ENCODE measurements around the gene CTNNA2.

CTNNA2 gene

GRCh38 chr2:80438686-80439085, 925.8 kb downstream of the CTNNA2 start:
- Histone ChIP-seq H3K27me3 (ENCODE audit: insufficient read depth, low read length) (no peaks in the 10 kb centered on the region), H2BK120ac (ENCODE audit: insufficient read depth, low read length, poor library complexity) (no peak overlapping the region), H2AFZ (ENCODE audit: insufficient read depth, low read length, poor library complexity) (no peak overlapping the region), H3K4me1 (ENCODE audit: control insufficient read depth in 1 of 2, insufficient read depth in 2 of 2, low read length in 2 of 2) (no peaks in the 10 kb centered on the region), H4K91ac (ENCODE audit: low read depth, low read length) (no peak overlapping the region), H4K8ac (ENCODE audit: low read depth, low read length) (no peak overlapping the region), H2AK5ac (ENCODE audit: low read length) (no peak overlapping the region), H3K27ac (ENCODE audit: low read depth, low read length) (no peak overlapping the region), H3K18ac (ENCODE audit: low read length) (no peak overlapping the region), H4K12ac (ENCODE audit: low read depth, low read length) (no peak overlapping the region), H2BK12ac (ENCODE audit: low read length) (no peak overlapping the region), H3K14ac (ENCODE audit: low read length) (no peak overlapping the region), H2BK5ac (ENCODE audit: low read depth, low read length, poor library complexity) (no peak overlapping the region), H3K79me1 (ENCODE audit: low read length) (no peaks in the 10 kb centered on the region), H3K9me3 (ENCODE audit: insufficient read depth, low read depth, low read length) (peaks cover 2% of the 10 kb centered on the region), H3K4me2 (ENCODE audit: low read length) (no peak overlapping the region), H3K23ac (ENCODE audit: low read length) (no peak overlapping the region), H3K9ac (ENCODE audit: low read length) (no peak overlapping the region), H3K4me3 (ENCODE audit: low read depth, low read length) (no peak overlapping the region), H3K4ac (ENCODE audit: low read depth, low read length) (no peak overlapping the region), H3K36me3 (ENCODE audit: control insufficient read depth in 1 of 2, insufficient read depth in 2 of 2, low read length in 2 of 2) (no peaks in the 10 kb centered on the region), H3K79me2 (ENCODE audit: control insufficient read depth, insufficient read depth, low read length, poor library complexity) (no peaks in the 10 kb centered on the region)
- DNase-seq = no peak
- WGBS (ENCODE audit: extremely low coverage, insufficient coverage, insufficient read length) = no CpG with 5 or more reads among the region's 2 CpGs

- H3K36me3 ChIP-seq (ENCODE audit: control insufficient read depth in 1 of 2, insufficient read depth in 2 of 2, low read length in 2 of 2) = no peaks in the 10 kb centered on the region
- H3K9me3 ChIP-seq (ENCODE audit: insufficient read depth, low read depth, low read length) = no peaks in the 10 kb centered on the region
Observed at GRCh38 chr2:80454628-80455027, 941.8 kb downstream of the CTNNA2 start.

GRCh38 chr2:80459028-80459427, 946.2 kb downstream of the CTNNA2 start:
- Histone ChIP-seq H3K14ac (ENCODE audit: low read length) (no peak overlapping the region), H2BK120ac (ENCODE audit: insufficient read depth, low read length, poor library complexity) (no peak overlapping the region), H3K4ac (ENCODE audit: low read depth, low read length) (no peak overlapping the region), H3K79me2 (ENCODE audit: control insufficient read depth, insufficient read depth, low read length, poor library complexity) (no peaks in the 10 kb centered on the region), H3K27me3 (ENCODE audit: insufficient read depth, low read length) (no peaks in the 10 kb centered on the region), H3K79me1 (ENCODE audit: low read length) (no peaks in the 10 kb centered on the region), H3K9me3 (ENCODE audit: insufficient read depth, low read depth, low read length) (no peaks in the 10 kb centered on the region), H2AFZ (ENCODE audit: insufficient read depth, low read length, poor library complexity) (no peak overlapping the region), H3K27ac (ENCODE audit: low read depth, low read length) (no peak overlapping the region), H3K36me3 (ENCODE audit: control insufficient read depth in 1 of 2, insufficient read depth in 2 of 2, low read length in 2 of 2) (no peaks in the 10 kb centered on the region), H2BK12ac (ENCODE audit: low read length) (no peak overlapping the region), H3K4me1 (ENCODE audit: control insufficient read depth in 1 of 2, insufficient read depth in 2 of 2, low read length in 2 of 2) (no peaks in the 10 kb centered on the region), H2AK5ac (ENCODE audit: low read length) (no peak overlapping the region), H4K91ac (ENCODE audit: low read depth, low read length) (no peak overlapping the region), H3K4me2 (ENCODE audit: low read length) (no peak overlapping the region), H4K12ac (ENCODE audit: low read depth, low read length) (no peak overlapping the region), H3K4me3 (ENCODE audit: low read depth, low read length) (no peak overlapping the region), H3K23ac (ENCODE audit: low read length) (no peak overlapping the region), H2BK5ac (ENCODE audit: low read depth, low read length, poor library complexity) (no peak overlapping the region), H3K18ac (ENCODE audit: low read length) (no peak overlapping the region), H3K9ac (ENCODE audit: low read length) (no peak overlapping the region), H4K8ac (ENCODE audit: low read depth, low read length) (no peak overlapping the region)
- WGBS (ENCODE audit: extremely low coverage, insufficient coverage, insufficient read length) = no CpG with 5 or more reads among the region's 5 CpGs
- DNase-seq = no peak

More at GRCh38 chr2:80454628-80455027, 941.8 kb downstream of the CTNNA2 start:
- Histone ChIP-seq H3K4ac (ENCODE audit: low read depth, low read length) (no peak overlapping the region), H2BK12ac (ENCODE audit: low read length) (no peak overlapping the region), H3K79me2 (ENCODE audit: control insufficient read depth, insufficient read depth, low read length, poor library complexity) (no peaks in the 10 kb centered on the region), H3K9ac (ENCODE audit: low read length) (no peak overlapping the region), H3K79me1 (ENCODE audit: low read length) (no peaks in the 10 kb centered on the region), H3K4me2 (ENCODE audit: low read length) (no peak overlapping the region), H3K4me1 (ENCODE audit: control insufficient read depth in 1 of 2, insufficient read depth in 2 of 2, low read length in 2 of 2) (no peaks in the 10 kb centered on the region), H2AK5ac (ENCODE audit: low read length) (no peak overlapping the region), H3K23ac (ENCODE audit: low read length) (no peak overlapping the region), H3K27me3 (ENCODE audit: insufficient read depth, low read length) (no peaks in the 10 kb centered on the region), H4K91ac (ENCODE audit: low read depth, low read length) (no peak overlapping the region), H2BK5ac (ENCODE audit: low read depth, low read length, poor library complexity) (no peak overlapping the region), H3K27ac (ENCODE audit: low read depth, low read length) (no peak overlapping the region), H3K4me3 (ENCODE audit: low read depth, low read length) (no peak overlapping the region), H3K18ac (ENCODE audit: low read length) (no peak overlapping the region), H2BK120ac (ENCODE audit: insufficient read depth, low read length, poor library complexity) (no peak overlapping the region), H4K12ac (ENCODE audit: low read depth, low read length) (no peak overlapping the region), H2AFZ (ENCODE audit: insufficient read depth, low read length, poor library complexity) (no peak overlapping the region), H3K14ac (ENCODE audit: low read length) (no peak overlapping the region), H4K8ac (ENCODE audit: low read depth, low read length) (no peak overlapping the region)
- DNase-seq = no peak
- no CpG with 5 or more reads among the region's 7 CpGs for WGBS (ENCODE audit: extremely low coverage, insufficient coverage, insufficient read length)

- no peak overlapping the region for H4K91ac ChIP-seq (ENCODE audit: low read depth, low read length)
- no peak overlapping the region for H3K4me2 ChIP-seq (ENCODE audit: low read length)
- H3K4ac ChIP-seq (ENCODE audit: low read depth, low read length) = no peak overlapping the region
- H3K23ac ChIP-seq (ENCODE audit: low read length) = no peak overlapping the region
- no peak overlapping the region for H3K14ac ChIP-seq (ENCODE audit: low read length)
- H2BK5ac ChIP-seq (ENCODE audit: low read depth, low read length, poor library complexity) = no peak overlapping the region
- no peak overlapping the region for H2BK12ac ChIP-seq (ENCODE audit: low read length)
- H2AFZ ChIP-seq (ENCODE audit: insufficient read depth, low read length, poor library complexity) = no peak overlapping the region
- WGBS (ENCODE audit: extremely low coverage, insufficient coverage, insufficient read length) = no CpG with 5 or more reads among the region's 3 CpGs
- no peak overlapping the region for H4K8ac ChIP-seq (ENCODE audit: low read depth, low read length)
- no peak for DNase-seq
- no peaks in the 10 kb centered on the region for H3K4me1 ChIP-seq (ENCODE audit: control insufficient read depth in 1 of 2, insufficient read depth in 2 of 2, low read length in 2 of 2)
- H3K9ac ChIP-seq (ENCODE audit: low read length) = no peak overlapping the region
- no peaks in the 10 kb centered on the region for H3K79me2 ChIP-seq (ENCODE audit: control insufficient read depth, insufficient read depth, low read length, poor library complexity)
- H3K18ac ChIP-seq (ENCODE audit: low read length) = no peak overlapping the region
- no peak overlapping the region for H2BK120ac ChIP-seq (ENCODE audit: insufficient read depth, low read length, poor library complexity)
- H4K12ac ChIP-seq (ENCODE audit: low read depth, low read length) = no peak overlapping the region
- no peak overlapping the region for H3K4me3 ChIP-seq (ENCODE audit: low read depth, low read length)
- H2AK5ac ChIP-seq (ENCODE audit: low read length) = no peak overlapping the region
- no peaks in the 10 kb centered on the region for H3K27me3 ChIP-seq (ENCODE audit: insufficient read depth, low read length)
- no peaks in the 10 kb centered on the region for H3K9me3 ChIP-seq (ENCODE audit: insufficient read depth, low read depth, low read length)
- H3K27ac ChIP-seq (ENCODE audit: low read depth, low read length) = no peak overlapping the region
- H3K36me3 ChIP-seq (ENCODE audit: control insufficient read depth in 1 of 2, insufficient read depth in 2 of 2, low read length in 2 of 2) = no peaks in the 10 kb centered on the region
- no peaks in the 10 kb centered on the region for H3K79me1 ChIP-seq (ENCODE audit: low read length)
Observed at GRCh38 chr2:80461505-80462197, 948.8 kb downstream of the CTNNA2 start.
